HG03457 (cell line): ENCODE measurements around the gene HLA-DPA1.
"Not testable (repeated sequence)": the region's sequence is repeated elsewhere in the genome, so short reads cannot be mapped to it uniquely, and the experiment has no call there.

Experiments
- ATAC-seq: cut with Tn5 transposase; IDR thresholded peaks from one replicate; pipeline ENCODE4 v1.9.1; 2021; ENCODE audit warnings: moderate number of reproducible peaks; ENCODE audit not compliant: unreplicated experiment

The HLA-DPA1 gene

DNA sequence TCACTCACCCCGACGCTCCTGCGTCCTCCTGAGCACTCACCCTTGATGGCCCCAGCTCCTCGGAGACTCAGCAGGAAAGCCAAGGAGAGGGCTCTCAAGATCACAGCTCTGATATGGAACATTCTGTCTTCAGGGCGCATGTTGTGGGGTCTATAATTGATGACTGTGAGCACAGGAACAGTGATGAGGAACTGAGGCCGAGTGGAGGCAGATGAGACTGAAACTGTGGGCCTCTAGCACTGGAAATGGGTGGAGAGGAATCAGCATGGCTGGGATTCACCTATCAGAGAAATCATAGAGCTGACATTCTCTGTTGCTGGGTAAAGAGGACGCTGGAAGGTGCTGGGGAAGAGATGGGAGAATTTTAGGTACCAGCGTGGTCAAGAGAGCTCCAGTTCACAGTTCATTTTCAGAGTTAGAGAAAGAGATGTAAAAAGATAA is at the start of gene HLA-DPA1:
Gene HLA-DPA1, minus strand, starts transcription at position 219 of the 441 bp plus-strand sequence.
- ATAC-seq, result peak; percentile 54

- no peak for ATAC-seq
These were observed 49.7 kb upstream of the HLA-DPA1 start for GRCh38 chr6:33123181-33123580.

DNA sequence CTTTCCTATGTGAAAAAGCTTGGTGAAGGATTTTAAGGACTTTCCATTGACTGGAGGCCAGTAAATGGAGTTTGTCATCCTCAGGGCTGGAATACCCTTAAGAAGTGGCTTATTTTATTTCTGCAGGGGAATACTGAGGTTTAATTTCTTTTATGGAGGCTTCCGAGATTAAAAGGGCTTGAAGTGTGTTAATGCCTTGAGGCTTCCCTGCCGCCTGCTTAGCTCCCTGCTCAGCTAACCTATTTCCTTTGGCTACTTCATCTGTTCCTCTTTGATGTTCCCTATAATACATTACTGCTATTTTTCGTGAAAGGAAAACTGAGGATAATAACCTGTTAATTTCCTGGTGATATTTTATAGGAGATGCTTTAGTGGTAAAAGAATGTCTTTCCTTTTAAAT is 46.6 kb upstream of the HLA-DPA1 start:
- no peak for ATAC-seq

DNA sequence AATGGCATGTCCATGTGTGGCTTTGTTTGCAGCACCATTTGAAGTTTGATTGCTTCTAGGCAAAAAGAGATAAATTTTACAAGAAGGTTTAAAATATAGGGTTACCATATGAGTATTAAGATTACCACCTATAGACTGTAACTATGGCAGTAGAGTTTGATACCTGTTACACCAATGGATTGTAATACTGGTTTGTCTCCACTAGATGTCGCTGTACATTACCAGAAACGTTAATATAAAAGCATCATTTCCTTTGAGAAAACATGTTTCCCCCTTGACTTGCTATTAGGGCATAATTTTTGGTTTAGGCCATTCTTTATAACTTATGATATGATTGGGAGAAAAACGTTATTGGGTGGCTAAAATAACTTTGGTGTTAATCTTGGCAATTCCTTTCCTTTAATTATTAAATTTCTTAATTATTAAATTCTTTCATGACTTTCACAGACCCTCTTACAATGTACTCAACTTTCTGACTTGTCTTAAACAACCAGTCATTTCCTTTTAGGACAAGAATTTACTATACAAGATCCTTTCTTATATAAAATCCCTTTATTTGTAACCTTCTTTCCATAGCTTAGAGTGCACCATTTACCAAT is 45.2 kb upstream of the HLA-DPA1 start:
- no peak for ATAC-seq

GRCh38 chr6:33117811-33118277 is 44.4 kb upstream of the HLA-DPA1 start:
- no peak for ATAC-seq

DNA sequence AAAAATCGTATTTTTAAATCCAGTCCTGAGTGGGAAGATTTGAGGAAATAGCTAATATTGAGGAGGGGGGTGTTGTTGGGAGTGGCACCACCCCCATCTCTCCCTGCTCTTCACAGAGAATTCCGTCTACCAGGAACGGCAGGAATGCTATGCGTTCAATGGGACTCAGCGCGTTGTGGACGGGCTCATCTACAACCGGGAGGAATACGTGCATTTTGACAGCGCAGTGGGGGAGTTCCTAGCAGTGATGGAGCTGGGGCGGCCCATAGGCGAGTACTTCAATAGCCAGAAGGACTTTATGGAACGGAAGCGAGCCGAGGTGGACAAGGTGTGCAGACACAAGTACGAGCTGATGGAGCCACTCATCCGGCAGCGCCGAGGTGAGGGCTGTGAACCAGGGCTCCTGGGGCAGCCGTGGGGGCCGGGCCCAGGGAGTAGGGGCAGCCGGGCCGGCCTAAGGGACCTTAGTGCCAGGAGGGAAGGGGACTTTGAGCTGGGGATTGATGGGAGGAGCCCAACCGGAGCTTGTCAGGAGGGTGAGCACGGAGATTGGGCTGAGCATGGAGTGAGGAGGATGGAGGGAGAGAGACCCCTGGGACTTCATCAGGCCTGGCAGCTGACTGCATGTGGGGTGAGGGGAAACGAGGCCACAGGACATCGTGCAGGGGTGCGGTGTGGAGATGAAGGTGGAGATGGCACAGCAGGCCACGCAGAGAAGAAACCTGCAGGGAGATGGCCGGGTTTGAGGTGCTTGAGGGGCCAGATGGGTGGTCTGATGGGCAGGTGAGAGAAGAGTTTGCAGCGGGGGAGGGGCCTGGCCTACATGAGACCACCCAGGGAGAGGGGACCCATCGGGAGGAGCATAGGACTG is 43.6 kb upstream of the HLA-DPA1 start:
- ATAC-seq, result no peak

DNA sequence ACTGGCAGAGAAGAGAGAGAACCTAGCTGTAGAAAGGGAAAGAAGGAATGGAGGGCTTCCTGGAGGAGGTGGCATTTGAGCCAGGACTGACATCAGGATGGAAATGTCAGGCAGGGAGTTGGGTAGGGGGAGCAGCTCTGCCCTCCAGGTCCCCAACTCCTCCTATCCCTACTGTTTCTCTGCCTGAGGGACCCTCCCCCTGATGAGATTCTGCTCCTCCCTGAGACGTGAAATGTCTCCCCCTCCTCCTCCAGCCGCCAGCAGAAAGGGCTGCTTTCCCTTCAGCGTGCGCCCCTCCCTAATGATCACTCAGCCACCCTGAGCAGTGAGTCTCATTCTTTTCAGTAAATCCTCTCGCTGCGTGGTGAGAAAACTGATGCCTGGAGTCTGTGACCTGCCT is 43.0 kb upstream of the HLA-DPA1 start:
- ATAC-seq, result no peak

DNA sequence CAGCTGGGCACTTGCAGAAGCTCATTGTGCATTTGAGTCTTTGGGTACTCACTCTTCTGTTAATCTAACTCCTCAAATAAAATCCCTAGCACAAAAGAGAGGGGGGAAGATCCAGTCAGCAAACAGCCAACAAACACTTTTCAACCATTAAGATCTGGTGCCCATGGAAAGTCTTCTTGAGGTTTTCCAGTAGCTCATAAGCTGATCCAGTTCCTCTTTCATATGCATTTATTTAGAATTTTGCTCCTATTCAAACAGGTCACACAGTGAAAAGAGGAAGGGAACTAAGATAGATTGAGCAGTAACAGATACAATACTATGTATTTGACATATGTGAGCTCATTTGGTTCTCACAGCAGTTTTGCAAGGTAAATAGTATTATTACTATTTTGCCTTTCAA is 41.0 kb upstream of the HLA-DPA1 start:
- no peak for ATAC-seq

DNA sequence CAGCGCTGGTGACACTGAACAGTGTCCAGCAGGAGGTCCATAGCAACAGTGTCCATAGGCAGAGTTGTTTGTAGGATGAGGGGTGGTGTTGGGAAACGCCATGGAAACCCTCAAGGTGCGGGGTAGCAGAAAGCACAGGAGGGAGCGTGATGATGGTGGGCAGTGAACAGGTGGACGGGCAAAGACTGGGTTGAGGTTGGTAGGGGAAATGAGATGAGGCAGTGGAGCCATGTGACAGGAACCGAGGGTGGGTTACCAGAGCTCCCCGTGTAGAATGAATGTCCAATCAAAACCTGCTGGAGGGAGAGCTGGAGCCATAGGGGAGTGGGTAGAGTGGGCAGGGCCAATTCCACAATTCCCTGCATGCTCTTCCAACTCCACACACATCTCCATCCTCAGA is 40.3 kb upstream of the HLA-DPA1 start:
- ATAC-seq, result no peak

- no peak for ATAC-seq
These were observed 38.7 kb upstream of the HLA-DPA1 start for GRCh38 chr6:33112148-33112547.

GRCh38 chr6:33108307-33108706 is 34.9 kb upstream of the HLA-DPA1 start:
- ATAC-seq, result no peak

- ATAC-seq, result no peak
These were observed 34.2 kb upstream of the HLA-DPA1 start for GRCh38 chr6:33107641-33108040.

- no peak for ATAC-seq
These were observed 32.7 kb upstream of the HLA-DPA1 start for GRCh38 chr6:33105916-33106871.

DNA sequence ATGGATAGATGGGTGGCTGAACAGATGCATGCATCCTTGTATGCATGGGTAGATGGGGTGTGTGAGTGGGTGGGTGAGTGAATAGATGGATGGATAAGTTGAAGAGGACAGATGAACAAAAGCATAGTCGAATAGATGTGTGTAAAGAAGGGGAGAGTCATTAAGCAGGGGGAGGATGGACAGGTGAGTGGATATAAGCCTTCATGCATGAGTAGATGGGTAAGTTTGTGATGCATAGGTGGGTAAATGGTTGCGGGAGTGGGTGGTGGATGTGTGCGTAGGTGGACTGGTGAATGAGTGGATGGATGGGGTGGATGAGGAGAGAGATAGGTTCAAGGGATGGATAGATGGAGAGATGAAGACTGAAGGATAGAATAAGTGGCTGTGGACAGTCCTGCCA is 31.9 kb upstream of the HLA-DPA1 start:
- no peak for ATAC-seq

GRCh38 chr6:33104887-33105286 is 31.4 kb upstream of the HLA-DPA1 start:
- no peak for ATAC-seq

DNA sequence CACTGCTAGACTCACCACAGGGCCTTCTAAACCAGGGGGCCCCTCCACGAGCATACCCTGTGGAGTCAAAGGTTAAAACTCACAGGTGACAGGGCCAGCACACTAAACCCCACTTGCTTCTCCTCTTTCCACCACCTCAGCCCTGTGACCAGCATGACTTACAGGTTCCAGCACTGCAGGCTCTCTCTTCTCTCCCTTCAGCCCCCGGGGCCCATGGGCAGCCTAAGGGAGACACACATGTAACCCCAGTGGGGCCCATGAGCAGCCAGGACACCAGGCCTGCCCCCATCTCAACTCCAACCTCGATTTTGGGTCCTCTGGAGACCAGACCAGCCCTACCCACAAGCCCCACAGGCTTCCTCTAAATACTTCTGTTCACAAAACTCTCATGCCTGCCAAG is 30.3 kb upstream of the HLA-DPA1 start:
- no peak for ATAC-seq

DNA sequence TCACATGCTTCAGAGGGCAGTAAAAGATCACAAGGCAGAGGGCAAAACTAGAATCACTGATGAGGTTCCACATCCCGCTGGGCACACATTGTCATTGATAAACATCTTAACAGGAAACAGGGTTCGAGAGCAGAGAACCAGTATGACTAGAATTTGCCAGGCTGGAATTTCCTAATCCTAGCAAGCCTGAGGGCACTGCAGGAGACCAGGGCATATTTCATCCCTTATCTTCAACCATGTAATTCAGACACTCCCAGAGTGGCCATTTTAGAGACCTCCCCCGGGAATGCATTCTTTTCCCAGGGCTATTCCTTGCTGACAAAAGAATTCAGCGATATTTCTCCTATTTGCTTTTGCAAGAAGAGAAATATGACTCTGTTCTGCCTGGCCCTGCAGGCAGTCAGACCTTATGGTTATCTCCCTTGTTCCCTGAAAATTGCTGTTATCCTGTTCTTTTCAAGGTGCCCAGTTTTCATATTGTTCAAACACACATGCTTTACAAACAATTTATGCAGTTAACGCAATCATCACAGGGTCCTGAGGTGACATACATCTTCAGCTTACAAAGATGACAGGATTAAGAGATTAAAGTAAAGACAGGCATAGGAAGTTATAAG is 27.8 kb upstream of the HLA-DPA1 start:
- not testable (repeated sequence) for ATAC-seq

GRCh38 chr6:33095681-33096080 is 22.2 kb upstream of the HLA-DPA1 start:
- ATAC-seq, result no peak

GRCh38 chr6:33093855-33094254 is 20.4 kb upstream of the HLA-DPA1 start:
- ATAC-seq, result no peak

GRCh38 chr6:33092385-33092784 is 18.9 kb upstream of the HLA-DPA1 start:
- ATAC-seq, result no peak

GRCh38 chr6:33091957-33092356 is 18.5 kb upstream of the HLA-DPA1 start:
- no peak for ATAC-seq
